ENCODE measurements around the gene PRRX1.

The PRRX1 gene

DNA sequence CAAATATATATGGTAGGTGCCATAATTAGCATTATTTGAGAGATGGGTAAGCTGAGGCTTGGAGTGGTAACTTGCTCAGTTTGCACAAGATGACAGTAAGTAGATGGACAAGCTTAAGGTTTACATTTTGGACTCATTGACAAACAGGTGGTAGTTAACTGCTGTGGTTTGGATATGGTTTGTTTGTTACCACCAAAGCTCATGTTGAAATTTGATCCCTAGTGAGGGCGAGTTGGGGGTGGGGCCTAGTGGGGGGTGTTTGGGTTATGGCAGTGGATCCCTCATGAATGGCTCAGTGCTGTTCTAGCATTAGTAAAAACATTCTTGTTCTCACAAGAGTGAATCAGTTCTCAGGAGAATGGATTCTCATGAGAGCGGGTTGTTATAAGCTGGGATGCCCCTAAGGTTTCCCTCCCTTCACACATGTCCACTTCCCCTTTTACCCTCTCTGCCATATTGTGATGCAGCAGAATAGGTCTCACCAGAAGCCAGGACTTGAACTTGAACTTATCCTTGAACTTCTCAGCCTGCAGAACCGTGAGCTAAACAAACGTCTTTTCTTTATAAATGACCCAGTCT lies 6.6 kb upstream of the PRRX1 start:
- Histone ChIP-seq H3K9me3 (ENCODE audit: control insufficient read depth, insufficient read depth, low read length) (no peaks in the 10 kb centered on the region), H3K4me1 (ENCODE audit: control insufficient read depth, insufficient read depth, low read length) (peaks cover 7% of the 10 kb centered on the region), H3K9ac (ENCODE audit: low read depth, low read length) (no peak overlapping the region), H3K4me3 (ENCODE audit: low read depth, low read length) (no peak overlapping the region), H3K36me3 (ENCODE audit: control insufficient read depth, insufficient read depth, low read length) (no peaks in the 10 kb centered on the region), H3K27me3 (ENCODE audit: control insufficient read depth, insufficient read depth, low read length) (peaks cover 55% of the 10 kb centered on the region)

DNA sequence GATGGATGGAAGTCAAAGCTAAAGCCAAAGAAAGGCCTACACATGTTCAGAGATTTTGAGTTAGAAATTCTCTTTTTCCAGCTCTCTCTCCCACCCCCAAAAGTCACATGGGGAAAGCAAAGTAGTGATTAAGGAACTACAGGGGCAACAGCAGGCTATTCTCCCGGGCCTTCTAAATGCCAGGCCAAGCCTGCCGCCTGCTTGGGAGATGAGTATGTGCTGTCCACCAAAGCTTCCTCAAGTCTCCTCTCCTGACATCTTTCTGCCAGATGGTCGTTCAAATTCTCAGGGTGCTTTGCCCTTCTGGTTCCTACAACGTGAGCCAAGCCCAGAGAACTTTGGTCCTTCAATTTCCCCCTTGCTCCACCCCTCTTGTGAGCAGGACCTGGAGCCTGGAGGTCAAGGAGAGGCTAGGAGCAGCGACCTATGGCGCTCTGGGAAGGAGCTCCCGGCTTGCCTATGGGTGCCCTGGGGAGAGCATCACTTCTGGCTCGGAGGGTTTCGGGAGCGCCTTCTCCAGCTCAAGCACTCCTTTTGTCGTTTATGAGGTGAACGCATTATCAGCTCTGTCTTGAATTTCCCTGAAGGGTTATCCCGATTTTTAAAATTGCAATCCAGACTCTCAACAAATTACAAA lies 4.4 kb upstream of the PRRX1 start:
- Histone ChIP-seq H3K4me1 (ENCODE audit: control insufficient read depth, insufficient read depth, low read length) (peaks cover 7% of the 10 kb centered on the region), H3K9ac (ENCODE audit: low read depth, low read length) (no peak overlapping the region), H3K36me3 (ENCODE audit: control insufficient read depth, insufficient read depth, low read length) (no peaks in the 10 kb centered on the region), H3K4me3 (ENCODE audit: low read depth, low read length) (peak overlapping the region; percentile 30), H3K9me3 (ENCODE audit: control insufficient read depth, insufficient read depth, low read length) (no peaks in the 10 kb centered on the region), H3K27me3 (ENCODE audit: control insufficient read depth, insufficient read depth, low read length) (peaks cover 76% of the 10 kb centered on the region)

DNA sequence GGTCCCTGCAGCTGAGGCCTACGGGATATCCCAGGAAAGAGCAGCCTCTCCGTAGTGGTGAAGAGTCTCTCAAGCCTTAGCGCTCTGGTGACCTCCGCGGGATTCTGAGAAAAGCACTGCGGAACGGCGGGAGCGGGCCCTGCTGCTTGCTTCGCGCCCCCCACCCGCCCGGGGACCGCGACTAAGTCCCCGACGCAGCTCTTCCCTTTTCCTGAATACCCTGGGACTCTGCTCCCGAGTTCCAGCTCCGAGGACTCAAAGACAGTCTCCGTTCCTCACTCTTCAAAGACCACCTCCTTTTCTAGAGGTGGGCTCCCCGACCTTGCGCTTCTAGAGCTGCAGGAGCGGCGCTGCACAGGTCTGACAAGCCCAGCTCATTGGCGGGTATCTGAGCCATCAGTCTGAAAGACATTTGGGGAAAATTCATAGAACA lies 3.6 kb upstream of the PRRX1 start:
- no peaks in the 10 kb centered on the region for H3K9me3 ChIP-seq (ENCODE audit: control insufficient read depth, insufficient read depth, low read length)
- H3K36me3 ChIP-seq (ENCODE audit: control insufficient read depth, insufficient read depth, low read length) = no peaks in the 10 kb centered on the region
- peak overlapping the region; percentile 30 for H3K4me3 ChIP-seq (ENCODE audit: low read depth, low read length)
- no peak overlapping the region for H3K9ac ChIP-seq (ENCODE audit: low read depth, low read length)
- peaks cover 84% of the 10 kb centered on the region for H3K27me3 ChIP-seq (ENCODE audit: control insufficient read depth, insufficient read depth, low read length)
- H3K4me1 ChIP-seq (ENCODE audit: control insufficient read depth, insufficient read depth, low read length) = peaks cover 7% of the 10 kb centered on the region

DNA sequence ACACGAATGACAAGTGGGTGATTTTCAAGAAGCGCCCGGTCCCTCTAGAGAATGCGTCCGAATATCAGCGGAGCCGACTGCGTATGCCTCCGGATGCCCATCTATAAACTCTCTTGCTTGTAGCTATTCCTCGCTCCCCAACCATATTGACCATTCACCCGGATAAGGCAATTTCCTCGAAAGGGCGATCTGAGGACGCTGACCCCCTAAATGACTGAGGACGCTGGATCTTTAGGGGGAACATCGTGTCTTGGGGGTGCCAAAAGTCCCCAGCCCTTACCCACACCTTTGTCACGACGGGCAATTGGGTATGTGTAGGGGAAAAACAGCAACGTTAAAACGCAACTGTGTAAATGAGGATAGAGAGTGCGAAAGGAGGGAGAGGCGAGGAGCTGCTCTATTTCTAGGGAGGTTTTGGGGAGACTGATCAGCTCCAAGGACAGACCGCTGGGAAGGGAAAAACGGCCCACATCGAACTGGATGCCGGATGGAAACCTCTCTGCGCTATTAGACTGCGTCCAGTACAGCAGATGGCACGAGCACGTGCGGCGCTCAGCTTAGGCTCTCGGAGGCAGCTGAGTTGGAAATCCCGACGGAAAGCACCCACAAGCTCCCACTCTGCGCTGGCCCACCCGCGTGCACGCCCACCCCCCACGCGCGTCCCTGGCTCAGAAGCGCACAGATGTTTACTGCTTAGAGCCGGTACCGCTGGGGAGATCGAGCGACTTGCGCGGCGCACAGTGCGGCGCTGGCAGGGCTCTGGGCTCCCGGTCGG lies 2.9 kb upstream of the PRRX1 start:
- no peaks in the 10 kb centered on the region for H3K9me3 ChIP-seq (ENCODE audit: control insufficient read depth, insufficient read depth, low read length)
- H3K9ac ChIP-seq (ENCODE audit: low read depth, low read length) = no peak overlapping the region
- no peaks in the 10 kb centered on the region for H3K36me3 ChIP-seq (ENCODE audit: control insufficient read depth, insufficient read depth, low read length)
- H3K4me1 ChIP-seq (ENCODE audit: control insufficient read depth, insufficient read depth, low read length) = peaks cover 7% of the 10 kb centered on the region
- peaks cover 88% of the 10 kb centered on the region for H3K27me3 ChIP-seq (ENCODE audit: control insufficient read depth, insufficient read depth, low read length)
- H3K4me3 ChIP-seq (ENCODE audit: low read depth, low read length) = peak overlapping the region; percentile 67

DNA sequence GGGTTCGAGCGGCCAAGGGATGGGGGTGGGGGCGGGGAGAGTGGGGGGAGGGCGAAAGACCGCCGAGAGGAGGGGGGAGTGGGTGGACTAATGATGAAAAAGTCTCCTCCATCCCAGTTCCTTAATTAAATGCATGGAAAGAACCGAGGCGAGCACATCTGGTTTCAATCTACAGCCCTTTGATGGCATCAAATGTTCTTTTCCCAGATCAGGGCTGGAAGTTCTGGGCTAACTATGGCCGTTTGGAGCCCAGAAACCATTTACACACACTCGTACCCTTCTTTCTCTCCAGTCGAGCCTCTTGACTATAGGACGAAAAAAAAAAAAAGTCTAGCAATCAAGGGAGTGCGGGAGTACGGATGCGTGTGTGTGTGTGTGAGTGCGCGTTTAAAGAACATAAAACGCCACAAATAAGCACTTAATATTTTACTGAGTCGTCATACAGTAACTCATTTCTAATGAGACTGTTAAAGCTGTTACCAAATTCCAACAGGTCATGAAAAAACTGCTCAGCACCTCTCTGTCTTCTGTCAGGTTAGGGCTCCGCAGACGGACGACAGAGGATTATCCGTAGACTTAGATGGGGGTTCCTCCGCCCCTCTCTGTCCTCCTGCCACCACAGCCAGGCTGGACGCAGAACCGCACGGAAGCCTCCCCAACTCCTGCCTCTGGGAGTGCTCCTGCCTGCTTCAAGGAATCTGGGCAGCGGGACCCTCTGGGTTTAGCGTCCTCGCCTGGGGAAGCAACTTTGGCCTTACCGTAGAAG lies 2.1 kb upstream of the PRRX1 start:
- Histone ChIP-seq H3K9ac (ENCODE audit: low read depth, low read length) (no peak overlapping the region), H3K4me3 (ENCODE audit: low read depth, low read length) (peak overlapping the region; percentile 67), H3K4me1 (ENCODE audit: control insufficient read depth, insufficient read depth, low read length) (peaks cover 7% of the 10 kb centered on the region), H3K9me3 (ENCODE audit: control insufficient read depth, insufficient read depth, low read length) (no peaks in the 10 kb centered on the region), H3K27me3 (ENCODE audit: control insufficient read depth, insufficient read depth, low read length) (peaks cover 94% of the 10 kb centered on the region), H3K36me3 (ENCODE audit: control insufficient read depth, insufficient read depth, low read length) (no peaks in the 10 kb centered on the region)

DNA sequence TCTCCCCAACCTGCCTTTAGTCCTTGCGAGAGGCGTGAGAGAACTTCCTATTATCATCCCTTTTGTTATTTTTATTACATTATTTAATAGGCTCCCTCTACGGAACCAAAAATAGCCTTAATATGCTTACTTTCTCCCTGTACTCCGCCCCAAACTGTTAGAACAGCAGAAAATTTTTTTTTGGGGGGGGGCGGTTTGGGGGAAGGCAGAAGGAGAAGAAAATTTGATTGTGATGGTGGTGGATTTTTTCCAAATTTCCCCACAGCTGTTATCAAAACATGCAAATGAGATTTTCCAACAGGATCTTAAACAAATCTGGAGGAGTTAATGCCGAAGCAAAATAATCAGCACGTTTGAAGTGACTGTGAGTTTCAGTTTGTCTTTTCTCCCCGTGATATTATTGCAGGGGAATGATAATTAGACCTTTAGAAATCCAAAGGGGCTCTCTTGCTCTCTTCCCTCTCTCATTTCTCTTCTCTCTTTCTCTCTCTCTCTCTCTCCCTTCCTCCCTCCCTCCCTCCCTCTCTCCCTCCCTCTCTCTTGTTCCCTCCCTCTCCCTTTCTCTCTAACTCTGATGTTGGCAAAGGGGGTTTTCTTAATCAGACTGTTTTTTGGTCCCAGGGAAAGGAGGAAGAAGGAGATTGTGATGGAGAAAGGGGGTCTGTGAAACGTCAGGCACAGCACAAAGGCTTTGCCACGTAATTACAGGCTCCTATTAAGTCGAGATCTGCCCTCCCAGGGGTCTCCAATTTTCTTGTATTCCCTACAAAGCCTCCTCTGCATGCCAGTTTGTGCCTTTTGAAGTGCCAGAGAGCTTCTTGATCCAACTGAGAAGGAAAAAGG lies 1.1 kb upstream of the PRRX1 start:
- peaks cover 7% of the 10 kb centered on the region for H3K4me1 ChIP-seq (ENCODE audit: control insufficient read depth, insufficient read depth, low read length)
- H3K9ac ChIP-seq (ENCODE audit: low read depth, low read length) = no peak overlapping the region
- H3K9me3 ChIP-seq (ENCODE audit: control insufficient read depth, insufficient read depth, low read length) = no peaks in the 10 kb centered on the region
- H3K4me3 ChIP-seq (ENCODE audit: low read depth, low read length) = peak overlapping the region; percentile 46
- peaks cover 99% of the 10 kb centered on the region for H3K27me3 ChIP-seq (ENCODE audit: control insufficient read depth, insufficient read depth, low read length)
- H3K36me3 ChIP-seq (ENCODE audit: control insufficient read depth, insufficient read depth, low read length) = no peaks in the 10 kb centered on the region

DNA sequence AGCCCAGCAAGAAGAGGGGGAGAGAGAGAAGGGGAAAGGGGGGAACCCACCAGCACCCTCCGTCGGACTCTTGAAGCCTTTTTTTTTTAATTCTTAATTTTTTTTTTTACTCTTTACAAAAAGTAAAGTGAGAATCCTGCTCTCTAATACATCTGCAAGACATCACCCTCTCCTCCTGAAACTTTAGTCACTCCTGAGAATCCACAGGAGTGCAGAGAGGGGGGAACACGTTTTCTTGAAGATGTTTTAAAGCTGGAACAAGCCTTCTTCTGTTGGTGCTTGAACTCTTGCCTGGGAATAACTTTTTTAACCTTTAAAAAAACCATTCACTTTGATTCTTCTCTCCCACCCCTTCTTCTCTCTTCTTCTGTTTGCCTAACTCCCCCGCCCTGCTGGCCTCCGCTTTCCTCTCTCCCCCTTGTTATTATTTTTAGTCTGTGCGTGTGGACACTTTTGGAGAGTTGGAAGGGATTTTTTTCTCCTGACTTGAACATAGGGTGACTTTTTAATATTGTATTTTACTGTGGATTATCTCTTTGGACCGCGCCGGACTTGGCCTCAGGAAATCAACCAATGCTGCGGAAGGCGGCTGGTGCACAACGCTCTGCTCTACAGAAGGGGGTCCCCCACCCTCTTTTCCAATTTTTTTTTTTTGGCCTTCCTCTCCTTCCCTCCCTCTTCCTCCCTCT lies 383 bp upstream of the PRRX1 start:
- H3K36me3 ChIP-seq (ENCODE audit: control insufficient read depth, insufficient read depth, low read length) = no peaks in the 10 kb centered on the region
- H3K9me3 ChIP-seq (ENCODE audit: control insufficient read depth, insufficient read depth, low read length) = no peaks in the 10 kb centered on the region
- peaks cover 10% of the 10 kb centered on the region for H3K4me1 ChIP-seq (ENCODE audit: control insufficient read depth, insufficient read depth, low read length)
- no peak overlapping the region for H3K9ac ChIP-seq (ENCODE audit: low read depth, low read length)
- H3K4me3 ChIP-seq (ENCODE audit: low read depth, low read length) = peak overlapping the region; percentile 46
- H3K27me3 ChIP-seq (ENCODE audit: control insufficient read depth, insufficient read depth, low read length) = peaks cover 99% of the 10 kb centered on the region

DNA sequence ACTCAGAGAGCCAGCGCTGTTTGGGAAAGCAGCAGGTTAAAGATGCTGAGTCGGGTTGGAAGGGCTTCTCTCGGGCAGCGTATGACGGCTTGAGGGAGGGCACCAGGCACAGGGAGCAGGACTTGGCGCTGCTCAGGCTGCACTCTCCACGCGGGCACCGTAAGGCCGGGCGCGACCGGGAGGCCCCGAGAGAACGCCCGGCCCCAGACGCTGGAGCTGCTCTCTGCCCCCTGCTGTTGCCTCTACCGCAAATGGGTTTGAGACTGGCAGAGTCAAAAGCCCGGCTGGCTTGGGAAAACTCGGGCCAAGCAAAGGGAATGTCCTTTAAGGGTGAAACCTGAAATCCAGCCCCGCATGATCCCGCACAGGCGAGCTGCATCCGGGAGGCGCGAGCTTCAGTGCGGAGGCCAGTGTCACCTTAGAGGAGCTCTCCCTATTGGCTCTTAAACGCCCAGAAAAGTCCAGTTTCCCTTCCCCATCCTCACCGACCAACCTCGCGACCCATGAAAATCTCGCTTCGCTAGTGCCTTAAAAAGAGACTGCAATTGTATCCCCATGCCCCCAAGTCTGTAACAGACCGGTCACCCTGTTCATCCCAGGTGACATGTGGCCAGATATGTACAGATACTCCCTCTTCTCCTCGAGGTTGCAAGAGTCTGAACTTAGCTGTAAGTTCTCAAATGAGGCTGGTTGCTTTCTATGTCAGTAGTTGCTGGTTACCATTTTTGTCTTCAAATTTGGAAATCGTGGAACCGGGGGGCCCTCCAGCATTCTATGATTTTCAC lies 1.1 kb downstream of the PRRX1 start:
- Histone ChIP-seq H3K9ac (ENCODE audit: low read depth, low read length) (no peak overlapping the region), H3K4me3 (ENCODE audit: low read depth, low read length) (peak overlapping the region; percentile 45), H3K9me3 (ENCODE audit: control insufficient read depth, insufficient read depth, low read length) (no peaks in the 10 kb centered on the region), H3K36me3 (ENCODE audit: control insufficient read depth, insufficient read depth, low read length) (no peaks in the 10 kb centered on the region), H3K27me3 (ENCODE audit: control insufficient read depth, insufficient read depth, low read length) (peaks cover 99% of the 10 kb centered on the region), H3K4me1 (ENCODE audit: control insufficient read depth, insufficient read depth, low read length) (peaks cover 10% of the 10 kb centered on the region)

DNA sequence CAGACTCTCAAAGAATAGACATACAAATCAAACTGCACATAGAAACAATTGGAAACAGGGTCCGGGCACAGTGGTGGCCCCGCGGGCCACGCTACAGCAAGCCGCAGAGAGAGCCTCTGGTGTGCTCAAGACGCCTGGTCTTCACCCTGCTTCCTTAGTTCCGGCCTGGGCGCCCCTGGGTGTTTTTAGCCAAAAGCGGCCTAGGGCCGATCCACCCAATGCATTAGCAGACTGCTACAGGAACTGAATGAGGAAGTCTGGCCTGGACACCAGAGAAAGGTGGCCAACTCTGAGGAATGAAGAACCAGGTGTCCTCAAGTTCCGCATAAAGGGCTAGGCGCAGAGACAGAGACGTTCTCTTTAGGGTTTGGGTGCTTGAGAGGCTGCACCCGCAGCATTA lies 1.7 kb downstream of the PRRX1 start:
- no peak overlapping the region for H3K9ac ChIP-seq (ENCODE audit: low read depth, low read length)

DNA sequence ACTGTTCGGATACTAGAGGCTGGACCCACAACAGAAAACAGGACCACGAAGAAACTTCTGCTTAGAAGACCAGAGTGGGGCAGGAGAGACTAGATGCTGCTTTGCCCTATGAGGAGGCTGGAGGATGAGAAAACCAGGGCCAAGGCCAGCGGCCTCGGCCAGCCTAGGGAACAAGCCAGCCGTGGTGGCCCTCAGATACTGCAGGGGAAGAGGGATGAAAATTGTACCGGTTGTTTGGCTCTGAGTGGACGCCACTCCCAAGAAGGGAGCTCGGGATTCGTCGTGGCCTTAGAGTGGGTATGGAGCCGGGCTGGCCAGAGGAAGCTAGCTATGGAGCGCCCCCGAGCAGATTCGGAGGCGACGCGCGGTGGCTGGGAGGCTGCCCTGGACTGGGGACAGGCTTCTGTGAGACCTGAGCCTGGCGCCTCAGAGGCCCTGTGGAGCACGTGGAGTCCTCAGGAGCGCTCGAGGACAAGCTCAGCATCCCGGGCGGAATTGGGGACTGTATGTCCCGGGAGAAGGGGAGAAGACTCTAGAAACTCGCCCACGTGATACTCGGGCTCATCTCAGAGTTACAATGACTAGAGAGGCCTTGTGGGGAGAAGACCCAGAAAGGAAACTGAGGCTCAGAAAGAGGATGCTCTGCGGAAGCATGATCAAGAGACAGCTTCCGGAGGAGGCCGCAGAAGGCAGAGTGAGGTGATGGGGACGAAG lies 2.8 kb downstream of the PRRX1 start:
- peaks cover 6% of the 10 kb centered on the region for H3K4me1 ChIP-seq (ENCODE audit: control insufficient read depth, insufficient read depth, low read length)
- peak overlapping the region; percentile 38 for H3K4me3 ChIP-seq (ENCODE audit: low read depth, low read length)
- no peaks in the 10 kb centered on the region for H3K36me3 ChIP-seq (ENCODE audit: control insufficient read depth, insufficient read depth, low read length)
- no peaks in the 10 kb centered on the region for H3K9me3 ChIP-seq (ENCODE audit: control insufficient read depth, insufficient read depth, low read length)
- H3K27me3 ChIP-seq (ENCODE audit: control insufficient read depth, insufficient read depth, low read length) = peaks cover 99% of the 10 kb centered on the region
- no peak overlapping the region for H3K9ac ChIP-seq (ENCODE audit: low read depth, low read length)

More for the DNA sequence above, 1.7 kb downstream of the PRRX1 start:
- H3K9me3 ChIP-seq (ENCODE audit: control insufficient read depth, insufficient read depth, low read length) = no peaks in the 10 kb centered on the region
- H3K36me3 ChIP-seq (ENCODE audit: control insufficient read depth, insufficient read depth, low read length) = no peaks in the 10 kb centered on the region
- peaks cover 99% of the 10 kb centered on the region for H3K27me3 ChIP-seq (ENCODE audit: control insufficient read depth, insufficient read depth, low read length)
- H3K4me3 ChIP-seq (ENCODE audit: low read depth, low read length) = no peak overlapping the region
- H3K4me1 ChIP-seq (ENCODE audit: control insufficient read depth, insufficient read depth, low read length) = peaks cover 10% of the 10 kb centered on the region
